ENCODE data around the gene TRIM24. TPM values are rescaled to one million over a fixed set of nuclear protein-coding genes. Genes with fewer than 3 reads are reported as not detected.

Gene TRIM24
- total RNA-seq, 1 experiment from 2014 or later: 29.8 TPM

DNA sequence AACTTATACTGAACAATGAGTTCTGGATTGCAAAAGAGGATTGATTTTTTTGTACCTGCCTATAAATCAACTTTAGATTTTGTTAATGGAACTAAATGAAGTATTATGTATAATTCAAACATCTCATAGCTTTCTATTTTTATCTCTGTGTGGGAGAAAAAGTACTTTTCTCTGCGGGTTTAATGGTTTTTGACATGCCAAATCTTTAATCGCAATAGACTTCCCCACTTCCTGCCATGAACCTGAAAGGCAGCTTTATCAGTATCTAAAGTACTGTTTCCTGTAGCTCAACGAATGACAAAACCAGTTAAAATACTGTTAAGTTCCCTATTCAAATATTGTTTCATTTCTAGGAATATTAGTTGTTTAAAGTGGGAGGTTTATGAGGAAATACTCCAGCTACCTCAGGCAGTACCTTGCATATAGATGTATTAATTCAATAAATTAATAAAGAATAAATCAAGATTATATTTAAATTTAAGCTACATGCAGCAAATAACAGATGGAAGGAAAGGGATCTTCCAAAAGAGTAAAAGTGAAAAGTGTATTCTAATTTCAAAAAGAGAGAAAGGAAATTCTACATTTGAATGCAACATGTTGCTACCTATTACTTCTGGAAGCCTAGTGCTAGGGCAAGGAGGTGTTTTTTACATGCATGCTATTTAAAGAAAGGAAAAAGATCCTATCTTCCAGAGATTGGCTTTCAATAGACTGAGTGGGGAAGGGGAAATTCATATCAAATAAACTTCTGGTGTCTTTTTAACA is 165.2 kb downstream of the TRIM24 start:
- Mint-ChIP-seq H3K27ac (ENCODE audit: unreplicated experiment) (no peak overlapping the region), H3K27me3 (ENCODE audit: unreplicated experiment) (no peaks in the 10 kb centered on the region), H3K4me1 (ENCODE audit: low read depth, unreplicated experiment) (no peaks in the 10 kb centered on the region), H3K9me3 (ENCODE audit: low read depth, unreplicated experiment) (no peaks in the 10 kb centered on the region), H3K36me3 (ENCODE audit: insufficient read depth, unreplicated experiment) (no peaks in the 10 kb centered on the region), H3K4me3 (ENCODE audit: low read depth, unreplicated experiment) (no peak overlapping the region)
- CTCF ChIA-PET: no interaction called here
- TF ChIP-seq, protein P1, sequence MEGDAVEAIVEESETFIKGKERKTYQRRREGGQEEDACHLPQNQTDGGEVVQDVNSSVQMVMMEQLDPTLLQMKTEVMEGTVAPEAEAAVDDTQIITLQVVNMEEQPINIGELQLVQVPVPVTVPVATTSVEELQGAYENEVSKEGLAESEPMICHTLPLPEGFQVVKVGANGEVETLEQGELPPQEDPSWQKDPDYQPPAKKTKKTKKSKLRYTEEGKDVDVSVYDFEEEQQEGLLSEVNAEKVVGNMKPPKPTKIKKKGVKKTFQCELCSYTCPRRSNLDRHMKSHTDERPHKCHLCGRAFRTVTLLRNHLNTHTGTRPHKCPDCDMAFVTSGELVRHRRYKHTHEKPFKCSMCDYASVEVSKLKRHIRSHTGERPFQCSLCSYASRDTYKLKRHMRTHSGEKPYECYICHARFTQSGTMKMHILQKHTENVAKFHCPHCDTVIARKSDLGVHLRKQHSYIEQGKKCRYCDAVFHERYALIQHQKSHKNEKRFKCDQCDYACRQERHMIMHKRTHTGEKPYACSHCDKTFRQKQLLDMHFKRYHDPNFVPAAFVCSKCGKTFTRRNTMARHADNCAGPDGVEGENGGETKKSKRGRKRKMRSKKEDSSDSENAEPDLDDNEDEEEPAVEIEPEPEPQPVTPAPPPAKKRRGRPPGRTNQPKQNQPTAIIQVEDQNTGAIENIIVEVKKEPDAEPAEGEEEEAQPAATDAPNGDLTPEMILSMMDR (IDR thresholded peaks at IDR 0.05; ENCODE audit: unreplicated experiment): no peak
- intact Hi-C loops (cut with micrococcal nuclease; ENCODE audit: unreplicated experiment): no loop called here
- BruUV-seq (replicated peaks): no TSS peak
- no peak for DNase-seq

DNA sequence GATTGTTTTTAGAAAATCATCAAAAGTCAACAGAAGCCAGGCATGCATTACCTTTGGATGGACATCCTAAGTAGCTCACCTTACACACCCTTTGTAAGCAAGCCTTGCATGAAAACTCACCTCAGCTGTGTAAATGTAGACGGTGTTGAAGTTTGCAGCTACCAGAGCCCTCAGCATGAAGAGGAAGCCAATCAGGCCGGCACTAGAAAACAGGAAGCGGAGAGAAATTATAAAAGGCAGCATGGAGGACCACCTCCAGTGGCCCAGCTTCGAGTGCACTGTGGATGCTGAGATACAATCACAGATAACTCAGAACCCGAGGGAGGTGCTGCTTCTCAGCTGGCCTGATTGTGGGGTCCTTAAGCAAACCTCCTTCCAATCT is 165.8 kb downstream of the TRIM24 start:
- no peak overlapping the region for H3K4me3 Mint-ChIP-seq (ENCODE audit: low read depth, unreplicated experiment)
- no peaks in the 10 kb centered on the region for H3K27me3 Mint-ChIP-seq (ENCODE audit: unreplicated experiment)
- no peak overlapping the region for H3K27ac Mint-ChIP-seq (ENCODE audit: unreplicated experiment)
- H3K36me3 Mint-ChIP-seq (ENCODE audit: insufficient read depth, unreplicated experiment): no peaks in the 10 kb centered on the region
- no peaks in the 10 kb centered on the region for H3K9me3 Mint-ChIP-seq (ENCODE audit: low read depth, unreplicated experiment)
- CTCF ChIA-PET: no interaction called here
- TF ChIP-seq, protein P1 (IDR thresholded peaks at IDR 0.05; ENCODE audit: unreplicated experiment): no peak
- no TSS peak for BruUV-seq (replicated peaks)
- intact Hi-C loops (cut with micrococcal nuclease; ENCODE audit: unreplicated experiment): no loop called here
- no peaks in the 10 kb centered on the region for H3K4me1 Mint-ChIP-seq (ENCODE audit: low read depth, unreplicated experiment)
- DNase-seq: no peak

DNA sequence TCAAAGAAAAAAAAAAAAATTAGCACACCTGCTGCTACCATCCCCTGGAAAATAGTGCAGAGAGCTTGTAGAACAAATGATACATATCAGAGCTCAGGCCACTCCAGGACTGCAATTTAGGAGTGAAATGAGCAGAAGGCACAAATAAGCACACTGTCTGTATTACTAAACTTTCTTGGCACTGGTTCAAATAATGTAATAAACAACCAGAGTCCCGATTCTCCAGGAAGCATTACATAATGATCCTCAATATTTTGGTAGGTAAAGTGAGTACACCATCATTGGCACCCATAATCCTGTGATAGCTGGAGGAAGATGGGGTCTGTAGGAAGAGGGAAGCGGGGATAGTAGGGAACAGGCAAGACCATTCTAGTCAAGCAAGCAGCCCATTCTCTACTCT is 166.8 kb downstream of the TRIM24 start:
- Mint-ChIP-seq H3K9me3 (ENCODE audit: low read depth, unreplicated experiment) (no peaks in the 10 kb centered on the region), H3K4me3 (ENCODE audit: low read depth, unreplicated experiment) (no peak overlapping the region), H3K27ac (ENCODE audit: unreplicated experiment) (no peak overlapping the region), H3K4me1 (ENCODE audit: low read depth, unreplicated experiment) (no peaks in the 10 kb centered on the region), H3K27me3 (ENCODE audit: unreplicated experiment) (no peaks in the 10 kb centered on the region), H3K36me3 (ENCODE audit: insufficient read depth, unreplicated experiment) (no peaks in the 10 kb centered on the region)
- intact Hi-C loops (cut with micrococcal nuclease; ENCODE audit: unreplicated experiment): no loop called here
- BruUV-seq (replicated peaks): no TSS peak
- CTCF ChIA-PET: interaction anchor here (0.6 kb wide), 1 partner anchor 452 kb away, joined by 4 read pairs; no protein-coding TSS in a partner anchor
- TF ChIP-seq, protein P1 (IDR thresholded peaks at IDR 0.05; ENCODE audit: unreplicated experiment): no peak
- no peak for DNase-seq

DNA sequence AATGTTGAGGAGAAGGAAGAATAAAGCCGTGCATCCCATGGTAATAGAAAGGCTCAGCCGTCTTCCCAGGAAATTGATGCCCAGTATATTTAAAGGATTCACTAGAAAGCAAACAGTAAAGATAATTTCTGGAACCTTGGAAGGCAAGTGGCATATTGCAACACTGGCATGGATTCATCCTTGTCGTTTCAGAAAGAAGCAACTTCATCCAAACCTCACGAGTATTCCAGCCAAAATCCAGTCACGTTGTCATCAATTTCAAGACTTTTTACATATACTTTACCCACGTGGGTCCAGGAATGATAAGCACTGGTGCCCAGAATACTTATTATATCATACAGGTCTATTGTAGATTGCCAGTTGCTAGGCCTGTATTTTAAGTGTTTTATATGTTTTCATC is 167.3 kb downstream of the TRIM24 start:
- intact Hi-C loops (cut with micrococcal nuclease; ENCODE audit: unreplicated experiment): no loop called here
- DNase-seq: no peak
- no peaks in the 10 kb centered on the region for H3K4me1 Mint-ChIP-seq (ENCODE audit: low read depth, unreplicated experiment)
- no peaks in the 10 kb centered on the region for H3K36me3 Mint-ChIP-seq (ENCODE audit: insufficient read depth, unreplicated experiment)
- TF ChIP-seq, protein P1 (IDR thresholded peaks at IDR 0.05; ENCODE audit: unreplicated experiment): no peak
- H3K4me3 Mint-ChIP-seq (ENCODE audit: low read depth, unreplicated experiment): no peak overlapping the region
- H3K9me3 Mint-ChIP-seq (ENCODE audit: low read depth, unreplicated experiment): no peaks in the 10 kb centered on the region
- CTCF ChIA-PET: no interaction called here
- no TSS peak for BruUV-seq (replicated peaks)
- no peak overlapping the region for H3K27ac Mint-ChIP-seq (ENCODE audit: unreplicated experiment)
- H3K27me3 Mint-ChIP-seq (ENCODE audit: unreplicated experiment): no peaks in the 10 kb centered on the region
